Endothelial cell (in vitro differentiated cells): ENCODE measurements around the gene WBP1. TPM values are rescaled to one million over a fixed set of nuclear protein-coding genes. Genes with fewer than 3 reads are reported as not detected.

Experiments used
- DNase-seq: peaks from one replicate; pipeline ENCODE4 v3.0.0; 2021; ENCODE audit warnings: low spot score
- H3K27ac Mint-ChIP-seq: one replicate; pipeline ENCODE4 v1.8.0; 2021; ENCODE audit warnings: mixed read lengths, inconsistent platforms; ENCODE audit not compliant: unreplicated experiment
- H3K27me3 Mint-ChIP-seq: one replicate; pipeline ENCODE4 v1.8.0; 2021; ENCODE audit warnings: mild to moderate bottlenecking, moderate library complexity, mixed read lengths, inconsistent platforms; ENCODE audit not compliant: unreplicated experiment
- H3K36me3 Mint-ChIP-seq: one replicate; pipeline ENCODE4 v1.8.0; 2021; ENCODE audit warnings: mild to moderate bottlenecking, low read depth, mixed read lengths, inconsistent platforms; ENCODE audit not compliant: unreplicated experiment
- H3K4me1 Mint-ChIP-seq: one replicate; pipeline ENCODE4 v1.8.0; 2021; ENCODE audit warnings: mild to moderate bottlenecking, mixed read lengths, inconsistent platforms; ENCODE audit not compliant: unreplicated experiment
- H3K4me3 Mint-ChIP-seq: one replicate; pipeline ENCODE4 v1.8.0; 2021; ENCODE audit warnings: mild to moderate bottlenecking, mixed read lengths, inconsistent platforms; ENCODE audit not compliant: unreplicated experiment
- H3K9me3 Mint-ChIP-seq: one replicate; pipeline ENCODE4 v1.8.0; 2021; ENCODE audit warnings: mixed read lengths, inconsistent platforms; ENCODE audit not compliant: unreplicated experiment
- total RNA-seq: library from RNA; stranded (reverse); fragmentation: NEBNext Ultra II Directional; extraction: Animal tissue kit (Norgen Biotek cat#: 25700); gene quantifications from one replicate; pipeline ENCODE4 v1.2.1, GENCODE V29; 2021; ENCODE audit not compliant: unreplicated experiment
- TF ChIP-seq, protein P1 (sequence below): fragments of 200-600 bp; sonication (generic); IDR thresholded peaks from one replicate; pipeline ENCODE4 v1.5.0; 2021; ENCODE audit warnings: antibody characterized with exemption; ENCODE audit not compliant: unreplicated experiment

The WBP1 gene
- total RNA-seq, 1 donor from 2014 or later = 76.8 TPM

DNA sequence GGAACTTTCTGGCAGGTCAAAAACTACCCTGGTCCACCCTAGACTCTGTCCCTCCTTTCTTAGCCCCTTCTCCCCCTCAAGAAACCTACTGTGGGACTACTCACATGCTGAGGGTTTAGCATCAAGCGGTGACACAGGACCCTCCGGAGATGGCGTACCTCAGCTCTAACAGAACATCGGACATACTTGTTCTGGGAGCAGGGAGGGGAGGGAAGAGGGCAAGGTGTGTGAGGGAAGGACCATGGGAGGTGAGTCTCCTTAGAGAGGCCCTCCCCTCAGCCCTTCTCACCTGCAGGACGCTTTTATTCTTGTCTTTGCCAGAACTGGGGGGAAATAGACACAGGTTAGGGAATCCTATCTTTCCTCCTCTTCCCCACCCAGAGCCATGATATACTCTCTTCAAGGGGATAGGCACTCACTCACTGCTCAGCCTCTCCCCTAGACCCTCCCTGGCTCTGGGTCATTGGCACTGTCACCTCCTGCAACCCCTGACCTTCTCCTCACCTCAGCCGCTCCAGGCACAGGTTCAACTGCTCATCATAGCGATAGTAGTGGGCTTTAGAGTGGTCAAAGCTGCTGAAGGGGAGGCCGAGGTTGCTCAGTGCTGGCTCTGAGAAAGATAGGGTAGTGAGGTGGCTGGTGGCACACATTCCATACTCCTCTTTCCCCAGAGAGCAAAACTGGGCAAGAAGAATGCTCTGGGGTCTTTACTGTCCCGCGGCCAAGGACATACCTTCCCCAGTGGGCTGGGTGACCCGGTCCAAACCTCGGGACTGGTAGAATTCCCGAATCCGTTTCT is 47.4 kb downstream of the WBP1 start:
- Mint-ChIP-seq H3K4me1 (peaks cover 27% of the 10 kb centered on the region), H3K4me3 (no peak overlapping the region), H3K27ac (no peak overlapping the region), H3K27me3 (peaks cover 34% of the 10 kb centered on the region), H3K36me3 (peaks cover 13% of the 10 kb centered on the region), H3K9me3 (no peaks in the 10 kb centered on the region)
- TF ChIP-seq, protein P1, sequence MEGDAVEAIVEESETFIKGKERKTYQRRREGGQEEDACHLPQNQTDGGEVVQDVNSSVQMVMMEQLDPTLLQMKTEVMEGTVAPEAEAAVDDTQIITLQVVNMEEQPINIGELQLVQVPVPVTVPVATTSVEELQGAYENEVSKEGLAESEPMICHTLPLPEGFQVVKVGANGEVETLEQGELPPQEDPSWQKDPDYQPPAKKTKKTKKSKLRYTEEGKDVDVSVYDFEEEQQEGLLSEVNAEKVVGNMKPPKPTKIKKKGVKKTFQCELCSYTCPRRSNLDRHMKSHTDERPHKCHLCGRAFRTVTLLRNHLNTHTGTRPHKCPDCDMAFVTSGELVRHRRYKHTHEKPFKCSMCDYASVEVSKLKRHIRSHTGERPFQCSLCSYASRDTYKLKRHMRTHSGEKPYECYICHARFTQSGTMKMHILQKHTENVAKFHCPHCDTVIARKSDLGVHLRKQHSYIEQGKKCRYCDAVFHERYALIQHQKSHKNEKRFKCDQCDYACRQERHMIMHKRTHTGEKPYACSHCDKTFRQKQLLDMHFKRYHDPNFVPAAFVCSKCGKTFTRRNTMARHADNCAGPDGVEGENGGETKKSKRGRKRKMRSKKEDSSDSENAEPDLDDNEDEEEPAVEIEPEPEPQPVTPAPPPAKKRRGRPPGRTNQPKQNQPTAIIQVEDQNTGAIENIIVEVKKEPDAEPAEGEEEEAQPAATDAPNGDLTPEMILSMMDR = no peak
- no peak for DNase-seq

DNA sequence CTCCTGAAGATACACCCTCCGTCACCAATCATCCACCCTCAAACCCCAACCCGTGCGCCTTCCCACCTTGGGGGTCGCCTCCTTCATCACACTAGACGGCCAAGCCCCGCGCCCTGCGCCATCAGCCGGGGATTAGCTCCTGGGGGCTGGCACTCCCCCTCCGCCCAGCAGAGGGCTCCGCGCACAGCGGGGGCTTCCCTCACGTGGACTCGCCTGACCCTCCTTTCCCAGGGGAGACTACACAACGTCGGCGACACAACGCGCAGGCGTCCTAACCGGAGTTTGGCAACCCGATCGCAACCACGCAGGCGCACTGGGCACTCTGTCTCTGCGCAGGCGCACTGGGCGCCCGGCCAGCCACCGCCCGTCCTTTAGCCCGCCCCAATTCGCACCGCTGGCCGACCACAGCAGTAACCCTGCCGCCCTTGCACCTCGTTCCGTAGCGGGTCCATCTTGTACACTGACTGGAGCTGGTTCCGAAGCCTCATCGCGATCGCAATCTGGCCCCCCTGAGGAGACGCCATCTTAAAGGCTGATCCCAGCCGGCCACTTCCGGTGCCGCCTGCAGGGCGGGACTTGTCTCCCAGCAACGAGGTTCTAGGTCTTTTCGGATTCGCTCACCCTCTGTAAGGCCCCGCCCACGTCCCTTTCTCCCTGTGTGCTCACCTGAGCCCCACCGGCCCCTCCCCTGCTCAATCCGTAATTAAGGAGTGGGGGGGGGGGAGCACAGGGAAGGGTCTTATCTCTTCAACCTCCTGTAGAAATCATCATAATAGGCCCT is 49.1 kb downstream of the WBP1 start, which contains the start of gene PCGF1:
PCGF1 (minus strand) TSS at position 551 of the 781 bp plus-strand sequence; CDS start at position 524, 27 bp downstream.
- H3K27me3 Mint-ChIP-seq = peaks cover 34% of the 10 kb centered on the region

DNA sequence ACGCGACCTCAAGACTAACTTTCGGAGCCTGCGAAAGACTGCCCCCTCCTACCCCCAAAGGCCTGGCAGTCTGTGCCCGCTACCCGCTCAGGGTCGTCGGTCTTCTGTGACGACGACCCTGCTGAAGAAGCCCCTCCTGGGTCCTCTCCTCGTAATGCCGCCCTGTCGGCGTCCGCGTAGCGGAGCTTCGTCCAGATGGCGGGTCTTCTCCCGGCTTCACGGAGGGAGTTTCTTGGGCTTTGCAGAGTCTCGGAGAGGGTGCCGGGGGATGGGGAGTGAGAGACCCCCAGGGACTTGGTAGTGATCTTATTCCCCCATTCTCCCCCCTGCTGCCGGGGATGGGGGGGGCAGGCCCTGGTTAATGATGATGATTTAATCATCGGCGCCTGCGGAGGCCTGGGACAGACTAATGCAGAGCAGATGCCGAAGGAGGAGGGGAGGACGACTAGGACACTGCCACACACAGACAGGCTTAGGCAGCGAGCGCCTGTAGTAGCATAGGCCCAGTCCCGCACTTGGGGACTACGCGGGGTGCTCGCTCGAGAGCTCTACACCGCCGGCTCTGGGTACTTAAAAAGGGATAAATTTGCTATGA is 49.8 kb downstream of the WBP1 start:
- TF ChIP-seq, protein P1 = no peak
- Mint-ChIP-seq H3K4me3 (peak overlapping the region; percentile 100), H3K27ac (peak overlapping the region; percentile 100), H3K9me3 (no peaks in the 10 kb centered on the region), H3K4me1 (peaks cover 30% of the 10 kb centered on the region), H3K36me3 (peaks cover 16% of the 10 kb centered on the region), H3K27me3 (peaks cover 37% of the 10 kb centered on the region)
- peak; percentile 25 for DNase-seq

More for the DNA sequence above, 49.1 kb downstream of the WBP1 start, which contains the start of gene PCGF1:
- peaks cover 27% of the 10 kb centered on the region for H3K4me1 Mint-ChIP-seq
- DNase-seq = peak; percentile 95
- H3K36me3 Mint-ChIP-seq = peaks cover 13% of the 10 kb centered on the region
- TF ChIP-seq, protein P1 = peak; percentile 32
- H3K27ac Mint-ChIP-seq = peak within 1 kb of the TSS; percentile 100
- no peaks in the 10 kb centered on the region for H3K9me3 Mint-ChIP-seq
- peak within 1 kb of the TSS; percentile 100 for H3K4me3 Mint-ChIP-seq

DNA sequence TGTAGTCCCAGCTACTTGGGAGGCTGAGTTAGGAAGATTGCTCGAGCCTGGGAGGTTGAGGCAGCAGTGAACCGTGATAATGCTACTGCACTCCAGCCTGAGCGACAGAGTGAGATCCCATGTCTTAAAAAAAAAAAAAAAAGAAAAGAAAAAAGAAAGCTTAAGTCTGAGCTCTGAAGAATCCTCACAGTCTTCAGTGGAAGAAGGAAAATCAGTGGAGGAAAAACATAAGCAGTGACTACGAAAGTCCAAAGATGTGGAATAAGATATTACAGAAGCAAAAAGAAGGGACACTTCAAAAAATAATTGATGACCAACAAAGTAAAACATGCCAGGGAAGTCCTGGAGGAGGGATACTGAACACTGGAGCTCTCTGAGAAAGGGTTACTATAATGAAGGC is 52.0 kb downstream of the WBP1 start:
- Mint-ChIP-seq H3K4me3 (peak overlapping the region; percentile 9), H3K9me3 (no peaks in the 10 kb centered on the region), H3K4me1 (peaks cover 32% of the 10 kb centered on the region), H3K27ac (no peak overlapping the region), H3K36me3 (peaks cover 9% of the 10 kb centered on the region), H3K27me3 (peaks cover 30% of the 10 kb centered on the region)
- no peak for DNase-seq
- TF ChIP-seq, protein P1 = no peak

Other genes starting within 250 kb of the WBP1 start
- gene SLC4A5, start 115.0 kb upstream of the WBP1 start, total RNA-seq = 4.2 TPM
- 244 TPM for gene DCTN1, start 78.1 kb upstream of the WBP1 start, total RNA-seq
- gene C2orf81, start 36.8 kb upstream of the WBP1 start, total RNA-seq = 5.0 TPM
- 34.1 TPM for gene WDR54, start 36.7 kb upstream of the WBP1 start, total RNA-seq
- 65.4 TPM for gene RTKN, start 16.5 kb upstream of the WBP1 start, total RNA-seq
- gene INO80B, start 3.4 kb upstream of the WBP1 start, total RNA-seq = 22.1 TPM
- 52.4 TPM for gene MOGS, start 6.9 kb downstream of the WBP1 start, total RNA-seq
- gene MRPL53, start 14.2 kb downstream of the WBP1 start, total RNA-seq = 59.0 TPM
- gene CCDC142, start 24.6 kb downstream of the WBP1 start, total RNA-seq = 20.7 TPM
- 16.8 TPM for gene TTC31, start 24.6 kb downstream of the WBP1 start, total RNA-seq
- not detected for gene LBX2, start 41.2 kb downstream of the WBP1 start, total RNA-seq
- gene PCGF1, start 49.3 kb downstream of the WBP1 start, total RNA-seq = 13.5 TPM
- gene TLX2, start 56.0 kb downstream of the WBP1 start, total RNA-seq = not detected
- 3.5 TPM for gene DQX1, start 67.8 kb downstream of the WBP1 start, total RNA-seq
- 117 TPM for gene AUP1, start 71.3 kb downstream of the WBP1 start, total RNA-seq
- gene HTRA2, start 71.5 kb downstream of the WBP1 start, total RNA-seq = 44.3 TPM
- gene LOXL3, start 95.5 kb downstream of the WBP1 start, total RNA-seq = 10.0 TPM
- gene DOK1, start 96.3 kb downstream of the WBP1 start, total RNA-seq = 27.8 TPM
- 0.74 TPM for gene M1AP, start 189.9 kb downstream of the WBP1 start, total RNA-seq
- gene SEMA4F, start 195.8 kb downstream of the WBP1 start, total RNA-seq = 9.4 TPM